GM12878 (cell line): Measurements from ENCODE around the gene LCP1. TPM values are rescaled to one million over a fixed set of nuclear protein-coding genes. Genes with fewer than 3 reads are reported as not detected.

Source experiments
- BRCA1 ChIP-seq: IDR thresholded peaks from 2 replicates; pipeline ENCODE4 v1.6.1; 2011; ENCODE audit warnings: low read depth, low read length, improper control_type of control experiment
- FOS ChIP-seq: IDR thresholded peaks from 3 replicates; pipeline ENCODE4 v1.6.1; 2011; ENCODE audit warnings: borderline replicate concordance; ENCODE audit not compliant: insufficient read length; ENCODE audit errors: extremely low read depth
- GABPA ChIP-seq: IDR thresholded peaks from 2 replicates; pipeline ENCODE4 v1.6.1; 2014; ENCODE audit warnings: antibody characterized with exemption, low read depth, mild to moderate bottlenecking, inconsistent platforms
- HCFC1 ChIP-seq: fragments of 150-350 bp; IDR thresholded peaks from 2 replicates; pipeline ENCODE4 v1.6.1; 2014; ENCODE audit warnings: low read length
- NFIC ChIP-seq: IDR thresholded peaks from 2 replicates; pipeline ENCODE4 v1.6.1; 2012; ENCODE audit warnings: low read depth, mild to moderate bottlenecking, inconsistent platforms, low read length, moderate library complexity
- NRF1 ChIP-seq: conservative IDR thresholded peaks from 2 replicates; pipeline ENCODE4 v1.6.1; 2011; ENCODE audit warnings: mild to moderate bottlenecking, low read depth, low read length, improper control_type of control experiment
- POLR2AphosphoS5 ChIP-seq: IDR thresholded peaks from 2 replicates; pipeline ENCODE4 v1.6.1; 2011; ENCODE audit warnings: mild to moderate bottlenecking, low read length, inconsistent platforms
- RAD21 ChIP-seq: IDR thresholded peaks from 2 replicates; pipeline ENCODE4 v1.6.1; 2011; ENCODE audit warnings: mild to moderate bottlenecking, low read depth, low read length, moderate library complexity; ENCODE audit not compliant: insufficient read depth
- SMC3 ChIP-seq: IDR thresholded peaks from 2 replicates; pipeline ENCODE4 v1.6.1; 2011; ENCODE audit warnings: low read length, improper control_type of control experiment, borderline replicate concordance
- polyA plus RNA-seq, 11 experiments: library from polyadenylated mRNA; depleted of rRNA in 4 of 11; unstranded in 6 of 11; stranded (reverse) in 5 of 11; fragments of >200 nt; fragmentation: Nextera tagmentation in 4 of 11; fragmentation: Illumina TruSeq in 1 of 11; extraction: Ambion mirVana in 4 of 11; extraction: Trizol in 1 of 11; gene quantifications; 1 replicate in 1 of 11; 2 replicates in 10 of 11; pipeline versions ENCODE4 v1.2.1 to v1.2.3, GENCODE V29; 2011 to 2016; ENCODE audit warnings: inconsistent platforms in 2 of 11, missing spikeins in 2 of 11, low read depth in 1 of 11
- total RNA-seq, 4 experiments: library from RNA; depleted of rRNA in 3 of 4; stranded (reverse); fragments of >200 nt in 3 of 4; fragmentation: Illumina TruSeq in 1 of 4; extraction: Trizol in 1 of 4; gene quantifications; 2 replicates each; pipeline versions ENCODE4 v1.2.1 to v1.2.3, GENCODE V29; 2013 to 2021
- TF ChIP-seq, protein P1 (sequence below): fragments of 450-650 bp; formaldehyde crosslinking; IDR thresholded peaks from 2 replicates; pipeline ENCODE4 v1.4.0; 2022; ENCODE audit warnings: mild to moderate bottlenecking, moderate library complexity
- TF ChIP-seq, protein P2 (sequence below): fragments of 450-650 bp; IDR thresholded peaks from 2 replicates; pipeline ENCODE4 v1.6.1; 2017; ENCODE audit warnings: mild to moderate bottlenecking, moderate library complexity
- TF ChIP-seq, protein P3 (sequence below): IDR thresholded peaks from 2 replicates; pipeline ENCODE4 v1.6.1; 2011; ENCODE audit warnings: borderline replicate concordance, low read depth, mild to moderate bottlenecking, moderate library complexity, low read length; ENCODE audit not compliant: insufficient read depth, poor library complexity, severe bottlenecking
- TF ChIP-seq, protein P4 (sequence below): fragments of 450-650 bp; IDR thresholded peaks from 2 replicates; pipeline ENCODE4 v1.6.1; 2017; ENCODE audit warnings: mild to moderate bottlenecking, low read depth, inconsistent platforms; ENCODE audit not compliant: poor library complexity, severe bottlenecking
- TF ChIP-seq, protein P5 (sequence below): IDR thresholded peaks from 2 replicates; pipeline ENCODE4 v1.6.1; 2011; ENCODE audit warnings: mild to moderate bottlenecking, low read depth, low read length, moderate library complexity; ENCODE audit not compliant: insufficient replicate concordance
- TF ChIP-seq, protein P6 (sequence below): fragments of 450-650 bp; conservative IDR thresholded peaks from 2 replicates; pipeline ENCODE4 v1.6.1; 2017; ENCODE audit warnings: mild to moderate bottlenecking, moderate library complexity

Gene LCP1
- total and polyA plus RNA-seq, 10 of the 15 experiments (the other 5 are each of a cell fraction or from before 2014, with no cell fraction given) = 775 to 2,201 (median 1,556) TPM

DNA sequence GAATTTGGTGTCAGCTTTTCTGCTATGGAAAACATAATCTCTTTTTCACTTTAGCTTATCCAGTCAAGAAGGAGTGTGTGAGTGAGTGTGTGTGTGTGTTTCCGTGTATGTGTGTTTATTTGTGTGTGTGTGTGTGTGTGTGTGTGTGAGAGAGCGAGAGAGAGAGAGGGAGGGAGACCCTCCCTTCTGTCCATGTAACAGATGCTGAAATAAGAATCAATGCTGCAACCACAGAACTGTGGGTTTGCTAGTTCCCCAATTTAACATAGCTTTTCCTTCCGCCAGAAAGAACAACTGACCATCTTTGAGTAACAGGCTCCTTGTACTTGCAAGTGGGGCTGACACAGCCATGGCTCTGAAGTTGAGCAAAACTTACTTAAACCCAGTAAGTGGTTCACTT lies 5.2 kb downstream of the LCP1 start (continued):
- TF ChIP-seq, protein P1, sequence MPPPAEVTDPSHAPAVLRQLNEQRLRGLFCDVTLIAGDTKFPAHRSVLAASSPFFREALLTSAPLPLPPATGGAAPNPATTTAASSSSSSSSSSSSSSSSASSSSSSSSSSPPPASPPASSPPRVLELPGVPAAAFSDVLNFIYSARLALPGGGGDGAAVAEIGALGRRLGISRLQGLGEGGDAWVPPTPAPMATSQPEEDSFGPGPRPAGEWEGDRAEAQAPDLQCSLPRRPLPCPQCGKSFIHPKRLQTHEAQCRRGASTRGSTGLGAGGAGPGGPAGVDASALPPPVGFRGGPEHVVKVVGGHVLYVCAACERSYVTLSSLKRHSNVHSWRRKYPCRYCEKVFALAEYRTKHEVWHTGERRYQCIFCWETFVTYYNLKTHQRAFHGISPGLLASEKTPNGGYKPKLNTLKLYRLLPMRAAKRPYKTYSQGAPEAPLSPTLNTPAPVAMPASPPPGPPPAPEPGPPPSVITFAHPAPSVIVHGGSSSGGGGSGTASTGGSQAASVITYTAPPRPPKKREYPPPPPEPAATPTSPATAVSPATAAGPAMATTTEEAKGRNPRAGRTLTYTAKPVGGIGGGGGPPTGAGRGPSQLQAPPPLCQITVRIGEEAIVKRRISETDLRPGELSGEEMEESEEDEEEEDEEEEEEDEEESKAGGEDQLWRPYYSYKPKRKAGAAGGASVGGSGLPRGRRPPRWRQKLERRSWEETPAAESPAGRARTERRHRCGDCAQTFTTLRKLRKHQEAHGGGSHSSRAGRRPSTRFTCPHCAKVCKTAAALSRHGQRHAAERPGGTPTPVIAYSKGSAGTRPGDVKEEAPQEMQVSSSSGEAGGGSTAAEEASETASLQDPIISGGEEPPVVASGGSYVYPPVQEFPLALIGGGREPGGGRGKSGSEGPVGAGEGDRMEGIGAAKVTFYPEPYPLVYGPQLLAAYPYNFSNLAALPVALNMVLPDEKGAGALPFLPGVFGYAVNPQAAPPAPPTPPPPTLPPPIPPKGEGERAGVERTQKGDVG = no peak
- TF ChIP-seq, protein P2, sequence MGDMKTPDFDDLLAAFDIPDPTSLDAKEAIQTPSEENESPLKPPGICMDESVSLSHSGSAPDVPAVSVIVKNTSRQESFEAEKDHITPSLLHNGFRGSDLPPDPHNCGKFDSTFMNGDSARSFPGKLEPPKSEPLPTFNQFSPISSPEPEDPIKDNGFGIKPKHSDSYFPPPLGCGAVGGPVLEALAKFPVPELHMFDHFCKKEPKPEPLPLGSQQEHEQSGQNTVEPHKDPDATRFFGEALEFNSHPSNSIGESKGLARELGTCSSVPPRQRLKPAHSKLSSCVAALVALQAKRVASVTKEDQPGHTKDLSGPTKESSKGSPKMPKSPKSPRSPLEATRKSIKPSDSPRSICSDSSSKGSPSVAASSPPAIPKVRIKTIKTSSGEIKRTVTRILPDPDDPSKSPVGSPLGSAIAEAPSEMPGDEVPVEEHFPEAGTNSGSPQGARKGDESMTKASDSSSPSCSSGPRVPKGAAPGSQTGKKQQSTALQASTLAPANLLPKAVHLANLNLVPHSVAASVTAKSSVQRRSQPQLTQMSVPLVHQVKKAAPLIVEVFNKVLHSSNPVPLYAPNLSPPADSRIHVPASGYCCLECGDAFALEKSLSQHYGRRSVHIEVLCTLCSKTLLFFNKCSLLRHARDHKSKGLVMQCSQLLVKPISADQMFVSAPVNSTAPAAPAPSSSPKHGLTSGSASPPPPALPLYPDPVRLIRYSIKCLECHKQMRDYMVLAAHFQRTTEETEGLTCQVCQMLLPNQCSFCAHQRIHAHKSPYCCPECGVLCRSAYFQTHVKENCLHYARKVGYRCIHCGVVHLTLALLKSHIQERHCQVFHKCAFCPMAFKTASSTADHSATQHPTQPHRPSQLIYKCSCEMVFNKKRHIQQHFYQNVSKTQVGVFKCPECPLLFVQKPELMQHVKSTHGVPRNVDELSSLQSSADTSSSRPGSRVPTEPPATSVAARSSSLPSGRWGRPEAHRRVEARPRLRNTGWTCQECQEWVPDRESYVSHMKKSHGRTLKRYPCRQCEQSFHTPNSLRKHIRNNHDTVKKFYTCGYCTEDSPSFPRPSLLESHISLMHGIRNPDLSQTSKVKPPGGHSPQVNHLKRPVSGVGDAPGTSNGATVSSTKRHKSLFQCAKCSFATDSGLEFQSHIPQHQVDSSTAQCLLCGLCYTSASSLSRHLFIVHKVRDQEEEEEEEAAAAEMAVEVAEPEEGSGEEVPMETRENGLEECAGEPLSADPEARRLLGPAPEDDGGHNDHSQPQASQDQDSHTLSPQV = no peak
- TF ChIP-seq, protein P3, sequence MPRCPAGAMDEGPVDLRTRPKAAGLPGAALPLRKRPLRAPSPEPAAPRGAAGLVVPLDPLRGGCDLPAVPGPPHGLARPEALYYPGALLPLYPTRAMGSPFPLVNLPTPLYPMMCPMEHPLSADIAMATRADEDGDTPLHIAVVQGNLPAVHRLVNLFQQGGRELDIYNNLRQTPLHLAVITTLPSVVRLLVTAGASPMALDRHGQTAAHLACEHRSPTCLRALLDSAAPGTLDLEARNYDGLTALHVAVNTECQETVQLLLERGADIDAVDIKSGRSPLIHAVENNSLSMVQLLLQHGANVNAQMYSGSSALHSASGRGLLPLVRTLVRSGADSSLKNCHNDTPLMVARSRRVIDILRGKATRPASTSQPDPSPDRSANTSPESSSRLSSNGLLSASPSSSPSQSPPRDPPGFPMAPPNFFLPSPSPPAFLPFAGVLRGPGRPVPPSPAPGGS = peak; percentile 69
- TF ChIP-seq FOS (no peak), RAD21 (no peak), HCFC1 (no peak), POLR2AphosphoS5 (peak; percentile 87), BRCA1 (no peak), NRF1 (no peak), NFIC (peak; percentile 76), GABPA (peak; percentile 62; the same call in 1 of the 2 replicates), SMC3 (no peak; the same call in 1 of the 2 replicates)
- TF ChIP-seq, protein P4, sequence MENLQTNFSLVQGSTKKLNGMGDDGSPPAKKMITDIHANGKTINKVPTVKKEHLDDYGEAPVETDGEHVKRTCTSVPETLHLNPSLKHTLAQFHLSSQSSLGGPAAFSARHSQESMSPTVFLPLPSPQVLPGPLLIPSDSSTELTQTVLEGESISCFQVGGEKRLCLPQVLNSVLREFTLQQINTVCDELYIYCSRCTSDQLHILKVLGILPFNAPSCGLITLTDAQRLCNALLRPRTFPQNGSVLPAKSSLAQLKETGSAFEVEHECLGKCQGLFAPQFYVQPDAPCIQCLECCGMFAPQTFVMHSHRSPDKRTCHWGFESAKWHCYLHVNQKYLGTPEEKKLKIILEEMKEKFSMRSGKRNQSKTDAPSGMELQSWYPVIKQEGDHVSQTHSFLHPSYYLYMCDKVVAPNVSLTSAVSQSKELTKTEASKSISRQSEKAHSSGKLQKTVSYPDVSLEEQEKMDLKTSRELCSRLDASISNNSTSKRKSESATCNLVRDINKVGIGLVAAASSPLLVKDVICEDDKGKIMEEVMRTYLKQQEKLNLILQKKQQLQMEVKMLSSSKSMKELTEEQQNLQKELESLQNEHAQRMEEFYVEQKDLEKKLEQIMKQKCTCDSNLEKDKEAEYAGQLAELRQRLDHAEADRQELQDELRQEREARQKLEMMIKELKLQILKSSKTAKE = peak; percentile 44
- TF ChIP-seq, protein P5, sequence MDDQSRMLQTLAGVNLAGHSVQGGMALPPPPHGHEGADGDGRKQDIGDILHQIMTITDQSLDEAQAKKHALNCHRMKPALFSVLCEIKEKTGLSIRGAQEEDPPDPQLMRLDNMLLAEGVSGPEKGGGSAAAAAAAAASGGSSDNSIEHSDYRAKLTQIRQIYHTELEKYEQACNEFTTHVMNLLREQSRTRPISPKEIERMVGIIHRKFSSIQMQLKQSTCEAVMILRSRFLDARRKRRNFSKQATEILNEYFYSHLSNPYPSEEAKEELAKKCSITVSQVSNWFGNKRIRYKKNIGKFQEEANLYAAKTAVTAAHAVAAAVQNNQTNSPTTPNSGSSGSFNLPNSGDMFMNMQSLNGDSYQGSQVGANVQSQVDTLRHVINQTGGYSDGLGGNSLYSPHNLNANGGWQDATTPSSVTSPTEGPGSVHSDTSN = no peak
- TF ChIP-seq, protein P6, sequence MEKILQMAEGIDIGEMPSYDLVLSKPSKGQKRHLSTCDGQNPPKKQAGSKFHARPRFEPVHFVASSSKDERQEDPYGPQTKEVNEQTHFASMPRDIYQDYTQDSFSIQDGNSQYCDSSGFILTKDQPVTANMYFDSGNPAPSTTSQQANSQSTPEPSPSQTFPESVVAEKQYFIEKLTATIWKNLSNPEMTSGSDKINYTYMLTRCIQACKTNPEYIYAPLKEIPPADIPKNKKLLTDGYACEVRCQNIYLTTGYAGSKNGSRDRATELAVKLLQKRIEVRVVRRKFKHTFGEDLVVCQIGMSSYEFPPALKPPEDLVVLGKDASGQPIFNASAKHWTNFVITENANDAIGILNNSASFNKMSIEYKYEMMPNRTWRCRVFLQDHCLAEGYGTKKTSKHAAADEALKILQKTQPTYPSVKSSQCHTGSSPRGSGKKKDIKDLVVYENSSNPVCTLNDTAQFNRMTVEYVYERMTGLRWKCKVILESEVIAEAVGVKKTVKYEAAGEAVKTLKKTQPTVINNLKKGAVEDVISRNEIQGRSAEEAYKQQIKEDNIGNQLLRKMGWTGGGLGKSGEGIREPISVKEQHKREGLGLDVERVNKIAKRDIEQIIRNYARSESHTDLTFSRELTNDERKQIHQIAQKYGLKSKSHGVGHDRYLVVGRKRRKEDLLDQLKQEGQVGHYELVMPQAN = 0 out of 2 replicates have a peak, but pooled peaks have one; percentile 34
